Neural cell (in vitro differentiated cells): Measurements from ENCODE around the gene PEA15.

Source experiments
- EP300 ChIP-seq: fragments of 450-650 bp; conservative IDR thresholded peaks from 2 replicates; pipeline ENCODE4 v1.6.1; 2014; ENCODE audit warnings: antibody characterized with exemption, mild to moderate bottlenecking, moderate library complexity; ENCODE audit not compliant: poor library complexity, severe bottlenecking
- SMC3 ChIP-seq: fragments of 450-650 bp; conservative IDR thresholded peaks from 2 replicates; pipeline ENCODE4 v1.6.1; 2014; ENCODE audit warnings: antibody characterized with exemption, mild to moderate bottlenecking, moderate library complexity; ENCODE audit not compliant: poor library complexity
- TF ChIP-seq, protein P1 (sequence below): fragments of 450-650 bp; IDR thresholded peaks from 2 replicates; pipeline ENCODE4 v1.5.1; 2014; ENCODE audit warnings: antibody characterized with exemption, mild to moderate bottlenecking, moderate library complexity; ENCODE audit not compliant: poor library complexity, severe bottlenecking

DNA sequence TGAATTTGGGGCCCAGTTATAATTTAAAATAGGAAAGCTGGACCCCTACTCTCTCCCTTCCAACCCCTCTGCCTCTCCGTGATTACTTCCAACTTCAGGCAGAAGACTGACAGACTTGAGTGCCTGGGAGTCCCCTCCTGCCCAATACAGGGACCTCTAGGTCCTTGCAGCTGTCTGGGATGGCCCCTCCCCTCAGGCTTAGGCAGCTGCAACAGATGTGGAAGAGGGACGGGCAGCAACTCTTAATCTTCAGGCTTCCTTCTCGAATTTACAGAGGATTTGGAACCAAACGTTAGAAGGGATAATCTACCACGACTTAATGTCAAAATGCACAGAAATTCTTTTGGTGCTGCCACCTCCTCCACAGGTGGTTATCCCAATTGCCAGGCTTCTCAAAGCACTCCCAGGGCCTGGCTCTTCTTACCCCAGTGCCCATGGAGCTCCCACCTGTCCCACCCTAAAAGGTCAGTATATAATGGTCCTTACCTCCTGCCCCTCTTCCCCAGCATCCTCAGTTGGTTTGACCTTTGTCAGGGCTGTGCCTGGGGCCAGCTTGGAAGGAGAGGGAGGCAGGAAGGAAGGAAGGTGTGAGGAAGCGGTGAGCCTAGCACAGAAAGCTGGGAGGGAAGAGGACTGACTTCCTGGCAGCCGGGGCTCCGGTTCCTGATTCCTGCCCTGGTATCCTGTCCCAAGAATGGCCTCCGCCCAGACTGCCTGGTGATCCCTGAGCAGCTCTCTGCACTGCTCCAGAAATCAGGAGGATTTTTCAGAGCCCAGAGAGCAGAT is 2.8 kb downstream of the PEA15 start:
- TF ChIP-seq, protein P1, sequence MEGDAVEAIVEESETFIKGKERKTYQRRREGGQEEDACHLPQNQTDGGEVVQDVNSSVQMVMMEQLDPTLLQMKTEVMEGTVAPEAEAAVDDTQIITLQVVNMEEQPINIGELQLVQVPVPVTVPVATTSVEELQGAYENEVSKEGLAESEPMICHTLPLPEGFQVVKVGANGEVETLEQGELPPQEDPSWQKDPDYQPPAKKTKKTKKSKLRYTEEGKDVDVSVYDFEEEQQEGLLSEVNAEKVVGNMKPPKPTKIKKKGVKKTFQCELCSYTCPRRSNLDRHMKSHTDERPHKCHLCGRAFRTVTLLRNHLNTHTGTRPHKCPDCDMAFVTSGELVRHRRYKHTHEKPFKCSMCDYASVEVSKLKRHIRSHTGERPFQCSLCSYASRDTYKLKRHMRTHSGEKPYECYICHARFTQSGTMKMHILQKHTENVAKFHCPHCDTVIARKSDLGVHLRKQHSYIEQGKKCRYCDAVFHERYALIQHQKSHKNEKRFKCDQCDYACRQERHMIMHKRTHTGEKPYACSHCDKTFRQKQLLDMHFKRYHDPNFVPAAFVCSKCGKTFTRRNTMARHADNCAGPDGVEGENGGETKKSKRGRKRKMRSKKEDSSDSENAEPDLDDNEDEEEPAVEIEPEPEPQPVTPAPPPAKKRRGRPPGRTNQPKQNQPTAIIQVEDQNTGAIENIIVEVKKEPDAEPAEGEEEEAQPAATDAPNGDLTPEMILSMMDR = no peak
- TF ChIP-seq EP300 (no peak), SMC3 (no peak)
